Measurements from ENCODE around the gene HARS2. TPM values are rescaled to one million over a fixed set of nuclear protein-coding genes. Genes with fewer than 3 reads are reported as not detected.
"Not testable (repeated sequence)": the region's sequence is repeated elsewhere in the genome, so short reads cannot be mapped to it uniquely, and the experiment has no call there.

HARS2 gene
- total RNA-seq, 2 experiments from 2014 or later: 30.6 to 34.7 TPM

DNA sequence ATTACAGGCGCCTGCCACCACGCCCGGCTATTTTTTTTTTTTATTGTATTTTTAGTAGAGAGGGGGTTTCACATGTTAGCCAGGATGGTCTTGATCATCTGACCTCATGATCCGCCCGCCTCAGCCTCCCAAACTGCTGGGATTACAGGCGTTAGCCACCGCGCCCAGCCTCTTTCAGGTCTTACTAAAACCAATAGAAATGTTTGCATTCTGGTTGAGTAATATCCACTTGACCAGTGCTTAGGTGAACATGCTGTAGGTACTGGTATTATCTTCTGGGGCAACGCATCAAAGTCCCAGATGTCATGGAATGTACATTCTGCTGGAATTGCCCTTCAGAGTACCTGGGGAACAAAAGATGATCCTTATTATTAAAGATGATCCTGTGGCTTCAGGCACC is 17.5 kb downstream of the HARS2 start:
- not testable (repeated sequence) for DNase-seq, H3K27me3 Mint-ChIP-seq, H3K9me3 Mint-ChIP-seq, H3K27ac Mint-ChIP-seq, H3K4me3 Mint-ChIP-seq
- Mint-ChIP-seq H3K36me3 (ENCODE audit: low read depth) (peaks cover 36% of the 10 kb centered on the region), H3K4me1 (peaks cover 23% of the 10 kb centered on the region)
- CTCF ChIA-PET: interaction anchor here (0.9 to 1.6 kb wide), 2 partner anchors 9 to 12 kb away, joined by 3 to 4 read pairs; partner anchors contain the start of gene ZMAT2
- POLR2A ChIA-PET: interaction anchor here (1.8 to 3.8 kb wide), 3 partner anchors 8 to 45 kb away, joined by 4 to 50 read pairs (median 42); partner anchors contain the start of genes HARS1, HARS2, WDR55 and ZMAT2

DNA sequence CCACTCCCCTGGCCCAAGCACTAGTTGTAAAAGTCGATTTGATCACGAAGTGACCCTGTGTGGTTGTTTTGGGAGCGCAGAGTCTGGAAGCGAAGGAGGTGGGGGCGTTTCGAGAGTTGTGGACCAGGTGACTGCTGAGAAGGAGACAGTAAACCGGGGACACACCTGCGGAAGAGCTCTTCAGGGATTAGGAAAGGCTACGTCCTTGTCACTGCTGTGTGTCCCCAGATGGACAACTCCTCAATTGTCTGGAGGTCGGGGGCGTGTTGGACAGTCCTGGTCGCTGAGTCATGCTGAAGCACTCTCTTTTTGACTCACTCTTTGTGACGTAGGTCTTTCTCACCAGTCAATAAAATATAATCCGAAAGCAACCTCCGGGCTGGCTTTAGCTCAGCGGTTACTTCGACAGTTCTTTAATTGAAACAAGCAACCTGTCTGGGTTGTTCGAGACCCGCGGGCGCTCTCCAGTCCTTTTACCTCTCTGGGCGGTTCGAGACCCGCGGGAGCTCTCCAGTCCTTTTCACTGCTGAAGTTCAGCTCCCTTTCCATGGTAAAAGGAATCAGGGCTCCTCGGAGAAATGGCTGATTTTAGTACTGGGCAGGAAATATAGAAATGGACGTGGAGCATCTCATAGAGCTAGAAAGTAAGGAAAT is 19.8 kb downstream of the HARS2 start:
- Mint-ChIP-seq H3K9me3 (no peaks in the 10 kb centered on the region), H3K27me3 (peaks cover 5% of the 10 kb centered on the region), H3K27ac (peak overlapping the region; percentile 90), H3K36me3 (ENCODE audit: low read depth) (peaks cover 17% of the 10 kb centered on the region), H3K4me1 (peaks cover 23% of the 10 kb centered on the region), H3K4me3 (peak overlapping the region; percentile 80)
- DNase-seq: peak; percentile 91
- ChIA-PET CTCF (interaction anchor here (0.7 to 2.3 kb wide), 19 partner anchors 8 to 359 kb away, joined by 3 to 14 read pairs (median 5); partner anchors contain the start of genes EIF4EBP3, IK, NDUFA2 and ZMAT2), POLR2A (interaction anchor here (0.8 to 3.8 kb wide), 15 partner anchors 8 to 610 kb away, joined by 3 to 50 read pairs (median 7); partner anchors contain the start of genes ANKHD1, EIF4EBP3, HARS1 and HARS2)

DNA sequence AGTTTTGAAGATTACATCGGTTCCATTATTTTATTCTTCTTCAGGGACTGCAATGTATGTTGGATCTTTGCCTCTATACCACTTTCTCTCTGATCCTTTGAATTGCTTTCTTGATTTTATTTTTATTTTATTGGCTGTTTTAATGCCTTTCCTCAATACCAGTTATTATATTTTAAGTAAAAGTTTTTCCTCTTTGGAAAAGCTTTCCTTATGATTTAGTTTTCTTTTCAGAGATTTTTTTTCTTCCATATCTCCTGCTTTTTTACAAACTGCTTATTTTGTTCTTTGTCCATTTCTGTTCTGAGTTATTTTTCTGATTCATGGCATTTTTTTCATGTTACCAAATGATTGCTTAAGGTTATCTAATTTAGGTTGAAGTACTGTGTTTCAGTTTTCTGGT is 20.5 kb downstream of the HARS2 start:
- ChIA-PET CTCF (interaction anchor here (1.0 to 2.3 kb wide), 12 partner anchors 8 to 353 kb away, joined by 3 to 14 read pairs (median 6); partner anchors contain the start of genes EIF4EBP3 and ZMAT2), POLR2A (interaction anchor here (0.9 to 3.8 kb wide), 13 partner anchors 9 to 609 kb away, joined by 3 to 50 read pairs (median 8); partner anchors contain the start of genes ANKHD1, EIF4EBP3, HARS1 and HARS2)
- H3K9me3 Mint-ChIP-seq: no peaks in the 10 kb centered on the region
- no peak for DNase-seq
- peaks cover 10% of the 10 kb centered on the region for H3K36me3 Mint-ChIP-seq (ENCODE audit: low read depth)
- no peak overlapping the region for H3K27ac Mint-ChIP-seq
- H3K27me3 Mint-ChIP-seq: peaks cover 5% of the 10 kb centered on the region
- H3K4me3 Mint-ChIP-seq: peak overlapping the region; percentile 80
- H3K4me1 Mint-ChIP-seq: peaks cover 23% of the 10 kb centered on the region

DNA sequence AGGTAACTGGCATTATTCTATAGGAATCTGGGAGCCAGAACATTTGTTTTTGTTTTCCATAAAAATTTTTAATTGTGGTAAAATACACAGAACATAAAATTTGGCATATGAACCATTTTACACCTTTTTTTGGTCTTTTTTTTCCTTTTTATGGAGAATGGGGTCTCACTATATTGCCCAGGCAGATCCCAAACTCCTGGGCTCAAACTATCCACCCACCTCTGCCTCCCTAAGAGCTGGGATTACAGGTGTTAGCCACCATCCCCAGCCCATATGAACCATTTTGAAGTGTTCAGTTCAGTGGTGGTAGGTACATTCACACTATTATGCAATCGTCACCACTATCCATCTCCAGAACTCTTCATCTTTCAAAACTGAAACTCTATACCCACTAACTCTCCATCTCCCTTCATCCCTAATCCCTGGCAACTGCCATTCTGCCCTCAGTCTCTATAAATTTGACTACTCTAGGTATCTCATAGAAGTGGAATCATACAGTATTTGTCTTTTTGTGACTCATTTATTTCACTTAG is 22.4 kb downstream of the HARS2 start:
- Mint-ChIP-seq H3K4me3 (no peak overlapping the region), H3K27ac (no peak overlapping the region), H3K4me1 (peaks cover 28% of the 10 kb centered on the region), H3K36me3 (ENCODE audit: low read depth) (peaks cover 6% of the 10 kb centered on the region), H3K9me3 (no peaks in the 10 kb centered on the region), H3K27me3 (peaks cover 5% of the 10 kb centered on the region)
- no peak for DNase-seq
- CTCF ChIA-PET: no interaction called here
- POLR2A ChIA-PET: interaction anchor here (1.2 kb wide), 1 partner anchor 9 kb away, joined by 3 read pairs; no protein-coding TSS in a partner anchor

DNA sequence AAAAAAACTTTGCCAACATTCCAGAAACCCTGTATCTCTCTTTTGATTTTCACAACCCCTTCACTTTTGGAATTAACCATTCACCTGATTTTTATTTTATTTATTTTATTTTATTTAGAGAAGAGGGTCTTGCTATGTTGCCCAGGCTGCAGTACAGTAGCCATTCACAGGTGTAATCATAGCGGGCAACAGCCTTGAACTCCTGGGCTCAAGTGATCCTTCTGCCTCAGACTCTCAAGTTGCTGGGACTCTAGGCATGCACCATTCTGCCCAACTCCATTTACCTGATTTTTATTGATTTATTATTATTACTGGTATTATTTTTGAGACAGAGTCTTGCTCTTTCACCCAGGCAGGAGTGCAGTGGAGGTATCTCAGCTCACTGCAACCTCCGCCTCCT is 25.0 kb downstream of the HARS2 start:
- H3K4me1 Mint-ChIP-seq: peaks cover 26% of the 10 kb centered on the region
- H3K36me3 Mint-ChIP-seq (ENCODE audit: low read depth); CTCF ChIA-PET; H3K27ac Mint-ChIP-seq; H3K9me3 Mint-ChIP-seq; POLR2A ChIA-PET; DNase-seq; H3K4me3 Mint-ChIP-seq: not testable (repeated sequence)
- peaks cover 11% of the 10 kb centered on the region for H3K27me3 Mint-ChIP-seq

DNA sequence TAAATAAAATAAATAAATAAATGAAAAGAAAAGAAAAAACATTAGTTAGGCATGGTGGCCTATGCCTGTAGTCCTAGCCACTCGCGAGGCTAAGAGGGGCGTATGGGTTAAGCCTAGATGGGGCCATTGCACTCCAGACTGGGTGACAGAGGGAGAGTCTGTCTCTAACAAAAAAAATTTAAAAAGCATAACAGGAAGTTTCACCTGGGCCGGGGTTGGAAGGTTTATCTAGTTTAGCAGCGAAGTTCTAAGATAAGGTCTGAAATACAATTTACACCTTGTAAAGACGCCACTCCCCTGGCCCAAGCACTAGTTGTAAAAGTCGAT is 27.0 kb downstream of the HARS2 start:
- Mint-ChIP-seq H3K9me3 (no peaks in the 10 kb centered on the region), H3K27ac (no peak overlapping the region), H3K27me3 (peaks cover 11% of the 10 kb centered on the region), H3K4me3 (no peak overlapping the region), H3K36me3 (ENCODE audit: low read depth) (no peaks in the 10 kb centered on the region), H3K4me1 (peaks cover 15% of the 10 kb centered on the region)
- ChIA-PET POLR2A (no interaction called here), CTCF (interaction anchor here (5.4 kb wide), 1 partner anchor 354 kb away, joined by 34 read pairs; no protein-coding TSS in a partner anchor)
- no peak for DNase-seq

DNA sequence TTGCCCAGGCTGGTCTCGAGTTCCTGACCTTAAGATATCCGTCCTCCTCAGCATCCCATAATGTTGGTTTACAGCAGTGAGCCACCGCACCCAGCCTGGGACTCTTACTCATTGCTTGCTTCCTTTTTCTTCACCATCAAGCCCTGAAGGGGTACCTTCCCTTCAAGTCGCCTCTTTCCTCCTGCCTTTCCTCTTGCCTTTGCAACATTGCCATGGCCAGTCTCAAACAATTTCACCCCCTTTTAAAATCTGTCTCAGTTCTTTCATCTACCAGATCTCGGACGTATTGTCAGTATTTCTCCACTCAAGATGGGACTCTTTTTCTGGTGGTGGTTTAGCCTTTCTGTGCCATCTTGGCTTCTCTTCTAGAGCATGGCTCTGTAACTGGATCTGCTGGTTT is 29.5 kb downstream of the HARS2 start:
- not testable (repeated sequence) for H3K27ac Mint-ChIP-seq; H3K36me3 Mint-ChIP-seq (ENCODE audit: low read depth); H3K9me3 Mint-ChIP-seq; H3K4me3 Mint-ChIP-seq; DNase-seq
- POLR2A ChIA-PET: interaction anchor here (1.0 to 2.3 kb wide), 3 partner anchors 10 to 360 kb away, joined by 3 to 7 read pairs (median 3); partner anchors contain the start of gene SLC4A9
- CTCF ChIA-PET: interaction anchor here (0.9 to 5.4 kb wide), 8 partner anchors 10 to 480 kb away, joined by 3 to 34 read pairs (median 6); partner anchors contain the start of genes IK, NDUFA2 and SLC4A9
- H3K4me1 Mint-ChIP-seq: peaks cover 25% of the 10 kb centered on the region
- peaks cover 12% of the 10 kb centered on the region for H3K27me3 Mint-ChIP-seq

DNA sequence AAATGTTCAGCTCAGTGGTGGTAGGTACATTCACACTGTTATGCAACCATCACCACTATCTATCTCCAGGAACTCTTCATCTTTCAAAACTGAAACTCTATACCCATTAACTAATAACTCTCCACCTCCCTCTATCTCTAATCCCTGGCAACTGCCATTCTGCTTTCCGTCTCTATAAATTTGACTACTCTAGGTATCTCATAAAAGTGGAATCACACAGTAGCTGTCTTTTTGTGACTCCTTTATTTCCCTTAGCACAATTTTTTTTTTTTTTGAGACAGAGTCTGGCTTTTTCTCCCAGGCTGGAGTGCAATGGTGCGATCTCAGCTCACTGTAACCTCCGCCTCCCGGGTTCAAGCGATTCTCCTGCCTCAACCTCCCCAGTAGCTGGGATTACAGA is 30.1 kb downstream of the HARS2 start:
- DNase-seq; H3K9me3 Mint-ChIP-seq; H3K36me3 Mint-ChIP-seq (ENCODE audit: low read depth); H3K27ac Mint-ChIP-seq; H3K4me3 Mint-ChIP-seq: not testable (repeated sequence)
- Mint-ChIP-seq H3K4me1 (peaks cover 31% of the 10 kb centered on the region), H3K27me3 (peaks cover 12% of the 10 kb centered on the region)
- ChIA-PET CTCF (interaction anchor here (0.9 to 5.4 kb wide), 10 partner anchors 10 to 481 kb away, joined by 3 to 34 read pairs (median 4); partner anchors contain the start of genes CD14 and EIF4EBP3), POLR2A (interaction anchor here (2.3 kb wide), 1 partner anchor 10 kb away, joined by 7 read pairs; no protein-coding TSS in a partner anchor)

DNA sequence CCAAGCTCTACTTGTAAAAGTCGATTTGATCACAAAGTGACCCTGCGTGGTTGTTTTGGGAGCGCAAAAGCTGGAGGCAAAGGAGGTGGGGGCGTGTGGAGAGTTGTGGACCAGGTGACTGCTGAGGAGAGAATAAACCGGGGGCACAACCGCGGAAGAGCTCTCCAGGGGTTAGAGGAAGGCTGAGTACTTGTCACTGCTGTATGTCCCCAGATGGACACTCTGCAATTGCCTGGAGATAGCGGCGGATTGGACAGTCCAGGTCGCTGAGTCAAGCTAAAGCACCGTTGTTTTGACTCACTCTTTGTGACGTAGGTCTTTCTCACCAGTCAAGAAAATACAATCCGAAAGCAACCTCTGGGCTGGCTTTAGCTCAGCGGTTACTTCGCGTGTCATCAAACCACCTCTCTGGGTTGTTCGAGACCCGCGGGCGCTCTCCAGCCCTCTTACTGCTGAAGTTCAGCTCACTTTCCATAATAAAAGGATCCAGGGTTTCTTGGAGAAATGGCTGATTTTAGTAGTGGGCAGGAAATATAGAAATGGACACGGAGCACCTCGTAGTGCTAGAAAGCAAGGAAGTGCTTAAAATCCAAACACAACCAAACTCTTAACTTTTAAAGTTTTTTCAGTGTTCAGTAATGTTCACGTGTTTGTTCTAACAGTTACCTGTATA is 34.7 kb downstream of the HARS2 start:
- ChIA-PET POLR2A (interaction anchor here (0.8 to 2.7 kb wide), 4 partner anchors 15 to 161 kb away, joined by 3 to 13 read pairs (median 4); partner anchors contain the start of genes IK, NDUFA2 and TMCO6), CTCF (interaction anchor here (0.7 to 1.7 kb wide), 7 partner anchors 15 to 482 kb away, joined by 3 to 14 read pairs (median 4); partner anchors contain the start of genes HBEGF, IK and NDUFA2)
- H3K27me3 Mint-ChIP-seq: peaks cover 11% of the 10 kb centered on the region
- peaks cover 2% of the 10 kb centered on the region for H3K9me3 Mint-ChIP-seq
- no peaks in the 10 kb centered on the region for H3K36me3 Mint-ChIP-seq (ENCODE audit: low read depth)
- H3K4me3 Mint-ChIP-seq: peak overlapping the region; percentile 70
- H3K27ac Mint-ChIP-seq: peak overlapping the region; percentile 71
- peak; percentile 82 for DNase-seq
- peaks cover 18% of the 10 kb centered on the region for H3K4me1 Mint-ChIP-seq

DNA sequence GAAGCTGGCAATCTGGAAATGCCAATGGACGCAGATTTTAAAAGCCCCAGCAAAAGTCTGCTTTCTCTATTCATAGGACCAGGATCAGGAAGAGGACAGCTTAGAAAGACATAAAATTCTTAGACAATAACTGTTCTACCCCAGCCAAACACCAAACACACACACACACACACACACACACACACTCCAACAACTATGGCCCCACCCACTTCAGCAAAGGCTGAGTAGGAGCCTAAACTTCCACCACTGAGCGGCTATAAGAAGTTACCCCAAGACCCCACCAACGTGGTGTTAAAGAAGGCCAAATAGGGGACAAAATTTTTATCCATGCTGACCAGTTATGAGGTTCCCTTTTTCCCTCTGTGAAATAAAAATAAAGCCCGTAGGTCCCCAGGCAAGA is 41.8 kb downstream of the HARS2 start:
- ChIA-PET CTCF (no interaction called here), POLR2A (no interaction called here)
- no peak overlapping the region for H3K4me3 Mint-ChIP-seq
- peaks cover 8% of the 10 kb centered on the region for H3K9me3 Mint-ChIP-seq
- H3K27me3 Mint-ChIP-seq: peaks cover 13% of the 10 kb centered on the region
- no peak for DNase-seq
- no peak overlapping the region for H3K27ac Mint-ChIP-seq
- no peaks in the 10 kb centered on the region for H3K4me1 Mint-ChIP-seq
- H3K36me3 Mint-ChIP-seq (ENCODE audit: low read depth): no peaks in the 10 kb centered on the region

DNA sequence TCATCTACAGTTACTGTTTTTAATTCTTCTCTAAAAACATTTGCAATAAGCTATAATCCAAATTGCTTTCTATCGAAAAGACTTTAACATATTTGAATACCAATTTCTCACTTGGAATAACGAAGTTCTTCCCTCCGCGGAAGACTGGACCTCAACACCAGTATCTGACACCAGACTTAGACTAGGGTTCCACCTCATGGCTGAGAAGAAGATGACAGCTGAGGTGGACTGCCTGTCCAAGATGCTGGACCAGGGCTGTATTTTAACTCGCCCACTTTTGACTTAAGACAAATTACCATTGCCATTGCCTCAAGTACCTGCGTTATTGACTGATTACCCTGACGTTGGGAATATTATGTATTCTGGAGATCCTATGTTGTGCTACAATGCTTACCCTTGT is 43.1 kb downstream of the HARS2 start:
- no peaks in the 10 kb centered on the region for H3K4me1 Mint-ChIP-seq
- no peak overlapping the region for H3K27ac Mint-ChIP-seq
- H3K36me3 Mint-ChIP-seq (ENCODE audit: low read depth): no peaks in the 10 kb centered on the region
- POLR2A ChIA-PET: no interaction called here
- no peak for DNase-seq
- H3K27me3 Mint-ChIP-seq: peaks cover 10% of the 10 kb centered on the region
- no peak overlapping the region for H3K4me3 Mint-ChIP-seq
- CTCF ChIA-PET: no interaction called here
- H3K9me3 Mint-ChIP-seq: peaks cover 6% of the 10 kb centered on the region

DNA sequence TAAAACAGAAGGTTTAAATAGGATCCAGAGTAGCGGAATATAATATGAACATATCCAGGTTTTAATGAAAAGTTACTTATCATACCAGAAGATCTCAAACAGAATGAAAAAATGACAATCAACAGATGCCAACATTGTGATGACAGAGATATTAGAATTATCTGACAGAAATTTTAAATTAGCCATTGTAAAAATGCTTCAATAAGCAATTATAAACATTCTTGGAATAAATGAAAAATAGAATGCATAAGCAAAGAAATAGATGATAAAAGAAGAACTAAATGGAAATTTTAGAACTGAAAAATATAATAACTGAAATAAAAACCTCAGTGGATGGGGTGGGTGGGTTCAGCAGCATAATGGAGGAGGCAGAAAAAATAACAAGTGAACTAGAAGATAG is 46.2 kb downstream of the HARS2 start:
- Mint-ChIP-seq H3K27me3 (peaks cover 10% of the 10 kb centered on the region), H3K4me3 (no peak overlapping the region), H3K27ac (no peak overlapping the region), H3K4me1 (no peaks in the 10 kb centered on the region), H3K9me3 (peaks cover 11% of the 10 kb centered on the region), H3K36me3 (ENCODE audit: low read depth) (no peaks in the 10 kb centered on the region)
- DNase-seq: no peak
- ChIA-PET CTCF (no interaction called here), POLR2A (no interaction called here)

DNA sequence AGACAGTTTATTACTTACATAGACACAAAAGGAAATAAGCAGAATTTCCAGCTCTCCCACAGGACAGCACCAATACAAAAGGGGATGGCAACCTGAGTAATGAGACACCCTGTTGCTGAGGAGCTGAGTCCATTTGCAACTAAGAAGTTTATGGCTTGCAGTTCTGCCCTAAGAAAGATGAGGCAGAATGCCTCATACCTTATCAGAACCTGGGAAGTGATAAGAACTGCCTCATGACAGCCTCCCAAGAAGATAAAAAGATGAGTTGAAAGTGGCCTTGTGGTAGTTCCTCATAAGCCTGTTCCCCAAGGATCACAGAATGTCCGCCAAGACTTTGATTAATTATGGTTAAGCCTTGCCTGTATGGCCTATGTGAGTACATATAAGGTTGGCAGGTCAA is 50.7 kb downstream of the HARS2 start:
- Mint-ChIP-seq H3K36me3 (ENCODE audit: low read depth) (no peaks in the 10 kb centered on the region), H3K4me1 (no peaks in the 10 kb centered on the region), H3K4me3 (no peak overlapping the region), H3K9me3 (peaks cover 17% of the 10 kb centered on the region), H3K27ac (no peak overlapping the region), H3K27me3 (no peaks in the 10 kb centered on the region)
- no peak for DNase-seq
- POLR2A ChIA-PET: no interaction called here
- CTCF ChIA-PET: interaction anchor here (0.6 kb wide), 1 partner anchor 738 kb away, joined by 3 read pairs; no protein-coding TSS in a partner anchor

All from activated CD4-positive, alpha-beta memory T cell treated with anti-CD3 and anti-CD28 coated beads, Interleukin-2, amount 10 ng/mL, durations not matched to agents 7 days and 5 days (primary cell).